Neutrophil (primary cell): ENCODE results near the gene FAM20A.

Experiments
- H3K27ac ChIP-seq: fragments of 200-600 bp; sonication (generic); 2 replicates; pipeline ENCODE4 v1.5.1; 2016; ENCODE audit warnings: mild to moderate bottlenecking, moderate library complexity
- H3K27me3 ChIP-seq: fragments of 200-600 bp; sonication (generic); 2 replicates; pipeline ENCODE4 v1.6.0; 2016; ENCODE audit warnings: mild to moderate bottlenecking
- H3K36me3 ChIP-seq: fragments of 200-600 bp; sonication (generic); 2 replicates; pipeline ENCODE4 v1.5.1; 2017
- H3K4me1 ChIP-seq, 2 experiments: fragments of 200-600 bp in 1 of 2; sonication (generic) in 1 of 2; 1 replicate in 1 of 2; 2 replicates in 1 of 2; pipeline versions ENCODE4 v1.5.1 to v1.6.1; 2013 to 2016; ENCODE audit warnings: low read depth in 1 of 2, low read length in 1 of 2, mild to moderate bottlenecking in 1 of 2, moderate library complexity in 1 of 2; ENCODE audit not compliant: control insufficient read depth in 1 of 2, insufficient read depth in 1 of 2
- H3K4me3 ChIP-seq, 2 experiments: fragments of 200-600 bp in 1 of 2; sonication (generic) in 1 of 2; 1 replicate in 1 of 2; 2 replicates in 1 of 2; pipeline ENCODE4 v1.5.1; 2013 to 2016; ENCODE audit warnings: low read depth in 1 of 2, low read length in 1 of 2, mild to moderate bottlenecking in 1 of 2, moderate library complexity in 1 of 2
- H3K9me3 ChIP-seq: fragments of 200-600 bp; sonication (generic); 2 replicates; pipeline ENCODE4 v1.5.1; 2016
- CTCF ChIP-seq: fragments of 200-600 bp; sonication (generic); IDR thresholded peaks from 2 replicates; pipeline ENCODE4 v1.5.1; 2016; ENCODE audit warnings: antibody characterized with exemption

Gene FAM20A

GRCh38 chr17:68594552-68594951 lies 6.6 kb downstream of the FAM20A start:
- TF ChIP-seq CTCF, result no peak
- Histone ChIP-seq H3K4me3 (no peak overlapping the region), H3K4me1 (peaks cover 7 to 8% of the 10 kb centered on the region in 2 experiments), H3K9me3 (no peaks in the 10 kb centered on the region), H3K36me3 (no peaks in the 10 kb centered on the region), H3K27me3 (peaks cover 90% of the 10 kb centered on the region), H3K27ac (no peak overlapping the region)

- no peak for TF ChIP-seq CTCF
- Histone ChIP-seq H3K9me3 (no peaks in the 10 kb centered on the region), H3K27me3 (peaks cover 74% of the 10 kb centered on the region), H3K36me3 (no peaks in the 10 kb centered on the region), H3K27ac (no peak overlapping the region), H3K4me1 (peaks cover 7 to 8% of the 10 kb centered on the region in 2 experiments), H3K4me3 (no peak overlapping the region)
Measured at GRCh38 chr17:68592682-68593641, 8.2 kb downstream of the FAM20A start.

- TF ChIP-seq CTCF, result no peak
- Histone ChIP-seq H3K9me3 (no peaks in the 10 kb centered on the region), H3K27me3 (peaks cover 70% of the 10 kb centered on the region), H3K4me3 (no peak overlapping the region), H3K27ac (no peak overlapping the region), H3K4me1 (peaks cover 7 to 8% of the 10 kb centered on the region in 2 experiments), H3K36me3 (no peaks in the 10 kb centered on the region)
Measured at GRCh38 chr17:68592009-68592408, 9.2 kb downstream of the FAM20A start.

GRCh38 chr17:68591583-68591982 lies 9.6 kb downstream of the FAM20A start:
- H3K36me3 ChIP-seq, result no peaks in the 10 kb centered on the region
- no peak for TF ChIP-seq CTCF
- no peaks in the 10 kb centered on the region for H3K9me3 ChIP-seq
- peaks cover 7 to 8% of the 10 kb centered on the region in 2 experiments for H3K4me1 ChIP-seq
- peaks cover 69% of the 10 kb centered on the region for H3K27me3 ChIP-seq
- no peak overlapping the region for H3K27ac ChIP-seq
- no peak overlapping the region for H3K4me3 ChIP-seq

- peaks cover 68% of the 10 kb centered on the region for H3K27me3 ChIP-seq
- no peak overlapping the region for H3K27ac ChIP-seq
- no peaks in the 10 kb centered on the region for H3K9me3 ChIP-seq
- no peak overlapping the region for H3K4me3 ChIP-seq
- no peak for TF ChIP-seq CTCF
- no peaks in the 10 kb centered on the region for H3K36me3 ChIP-seq
- no peaks in the 10 kb centered on the region for H3K4me1 ChIP-seq
Measured at GRCh38 chr17:68589086-68589485, 12.1 kb downstream of the FAM20A start.
